H9 (cell line): ENCODE data around the gene TCF25. TPM values are rescaled to one million over a fixed set of nuclear protein-coding genes. Genes with fewer than 3 reads are reported as not detected.

Source experiments
- DNase-seq: peaks from one replicate; pipeline ENCODE4 v3.0.0-alpha.2; 2017
- H2AFZ ChIP-seq: one replicate; pipeline ENCODE4 v1.6.1; 2013; ENCODE audit warnings: mild to moderate bottlenecking, low read length, control low read depth, moderate library complexity
- H2AK5ac ChIP-seq: 2 replicates; pipeline ENCODE4 v1.6.1; 2013; ENCODE audit warnings: low read length, control low read depth, mixed read lengths; ENCODE audit not compliant: insufficient read length
- H2BK120ac ChIP-seq: one replicate; pipeline ENCODE4 v1.6.1; 2013; ENCODE audit warnings: low read depth, mild to moderate bottlenecking, low read length, control low read depth, inconsistent platforms; ENCODE audit not compliant: poor library complexity, severe bottlenecking
- H2BK12ac ChIP-seq: 2 replicates; pipeline ENCODE4 v1.6.1; 2013; ENCODE audit warnings: low read length, control low read depth, mixed read lengths, low read depth; ENCODE audit not compliant: insufficient read length
- H2BK15ac ChIP-seq: 2 replicates; pipeline ENCODE4 v1.6.1; 2013; ENCODE audit warnings: low read depth, low read length, control low read depth
- H2BK20ac ChIP-seq: one replicate; pipeline ENCODE4 v1.6.1; 2013; ENCODE audit warnings: low read depth, mild to moderate bottlenecking, low read length, control low read depth, inconsistent platforms; ENCODE audit not compliant: poor library complexity, severe bottlenecking
- H2BK5ac ChIP-seq: 2 replicates; pipeline ENCODE4 v1.6.1; 2013; ENCODE audit warnings: low read length, control low read depth, mixed read lengths; ENCODE audit not compliant: insufficient read length
- H3K14ac ChIP-seq: 2 replicates; pipeline ENCODE4 v1.6.1; 2013; ENCODE audit warnings: low read length, control low read depth; ENCODE audit not compliant: insufficient read depth
- H3K18ac ChIP-seq: 2 replicates; pipeline ENCODE4 v1.6.1; 2013; ENCODE audit warnings: low read depth, mild to moderate bottlenecking, mixed read lengths, low read length, control low read depth; ENCODE audit not compliant: insufficient read length
- H3K23ac ChIP-seq: 2 replicates; pipeline ENCODE4 v1.6.1; 2013; ENCODE audit warnings: low read length, control low read depth, mixed read lengths, low read depth; ENCODE audit not compliant: insufficient read length
- H3K23me2 ChIP-seq: 2 replicates; pipeline ENCODE4 v1.6.1; 2013; ENCODE audit warnings: low read depth, mild to moderate bottlenecking, mixed read lengths, low read length, control low read depth; ENCODE audit not compliant: insufficient read length, poor library complexity, severe bottlenecking
- H3K27ac ChIP-seq: 2 replicates; pipeline ENCODE4 v1.5.1; 2013; ENCODE audit warnings: low read length, control low read depth, mixed read lengths, low read depth; ENCODE audit not compliant: insufficient read length
- H3K27me3 ChIP-seq: 2 replicates; pipeline ENCODE4 v1.6.1; 2013; ENCODE audit warnings: low read length, control low read depth, inconsistent platforms; ENCODE audit not compliant: insufficient read depth
- H3K4ac ChIP-seq: 2 replicates; pipeline ENCODE4 v1.6.1; 2013; ENCODE audit warnings: low read depth, mild to moderate bottlenecking, control low read depth, inconsistent platforms, low read length, moderate library complexity
- H3K4me1 ChIP-seq: 2 replicates; pipeline ENCODE4 v1.6.1; 2013; ENCODE audit warnings: low read length, control low read depth, inconsistent platforms; ENCODE audit not compliant: insufficient read depth
- H3K4me2 ChIP-seq: 2 replicates; pipeline ENCODE4 v1.6.1; 2013; ENCODE audit warnings: low read length, control low read depth, mixed read lengths; ENCODE audit not compliant: insufficient read length, insufficient read depth
- H3K56ac ChIP-seq: 2 replicates; pipeline ENCODE4 v1.6.1; 2013; ENCODE audit warnings: low read depth, mild to moderate bottlenecking, mixed read lengths, low read length, control low read depth; ENCODE audit not compliant: insufficient read length
- H3K79me1 ChIP-seq: 2 replicates; pipeline ENCODE4 v1.6.1; 2013; ENCODE audit warnings: low read depth, mild to moderate bottlenecking, moderate library complexity, low read length, control low read depth, inconsistent platforms; ENCODE audit not compliant: insufficient read depth, poor library complexity, severe bottlenecking
- H3K79me2 ChIP-seq: 2 replicates; pipeline ENCODE4 v1.6.1; 2013; ENCODE audit warnings: low read length, control low read depth, inconsistent platforms; ENCODE audit not compliant: insufficient read depth
- H3K9ac ChIP-seq: 2 replicates; pipeline ENCODE4 v1.6.1; 2013; ENCODE audit warnings: low read length, control low read depth, mixed read lengths; ENCODE audit not compliant: insufficient read length; ENCODE audit errors: extremely low read depth
- H3K9me3 ChIP-seq: one replicate; pipeline ENCODE4 v1.6.1; 2013; ENCODE audit warnings: low read depth, low read length, inconsistent platforms; ENCODE audit not compliant: control insufficient read depth
- H3T11ph ChIP-seq: one replicate; pipeline ENCODE4 v1.6.1; 2013; ENCODE audit warnings: mild to moderate bottlenecking, low read length, control low read depth, inconsistent platforms
- H4K20me1 ChIP-seq: one replicate; pipeline ENCODE4 v1.6.1; 2013; ENCODE audit not compliant: control insufficient read depth, insufficient read length, insufficient read depth
- H4K5ac ChIP-seq: 2 replicates; pipeline ENCODE4 v1.6.1; 2013; ENCODE audit warnings: low read depth, mild to moderate bottlenecking, mixed read lengths, low read length, control low read depth; ENCODE audit not compliant: insufficient read length
- H4K8ac ChIP-seq: replicated peaks from 2 replicates; pipeline ENCODE4 v1.6.1; 2013; ENCODE audit warnings: low read length, control low read depth, mixed read lengths, low read depth; ENCODE audit not compliant: insufficient read length
- H4K91ac ChIP-seq: 2 replicates; pipeline ENCODE4 v1.6.1; 2013; ENCODE audit warnings: low read depth, mild to moderate bottlenecking, moderate library complexity, mixed read lengths, low read length, control low read depth; ENCODE audit not compliant: insufficient read length
- H3K27ac Mint-ChIP-seq, 3 experiments: 2 replicates in 2 of 3; 3 replicates in 1 of 3; pipeline ENCODE4 v1.8.0; 2020 to 2021; ENCODE audit warnings: mixed read lengths in 3 of 3, mild to moderate bottlenecking in 1 of 3, moderate library complexity in 1 of 3
- H3K27me3 Mint-ChIP-seq: 2 replicates; pipeline ENCODE4 v1.8.0; 2021; ENCODE audit warnings: low read depth, mild to moderate bottlenecking, moderate library complexity, mixed read lengths
- H3K36me3 Mint-ChIP-seq, 3 experiments: 2 replicates in 2 of 3; 3 replicates in 1 of 3; pipeline ENCODE4 v1.8.0; 2020 to 2021; ENCODE audit warnings: low read depth in 3 of 3, mixed read lengths in 3 of 3; ENCODE audit not compliant: insufficient read depth in 1 of 3
- H3K4me1 Mint-ChIP-seq, 2 experiments: 2 replicates each; pipeline ENCODE4 v1.8.0; 2020; ENCODE audit warnings: mixed read lengths in 2 of 2
- H3K4me3 Mint-ChIP-seq, 2 experiments: 2 replicates in 1 of 2; 3 replicates in 1 of 2; pipeline ENCODE4 v1.8.0; 2020 to 2021; ENCODE audit warnings: mild to moderate bottlenecking in 2 of 2, mixed read lengths in 2 of 2, moderate library complexity in 1 of 2
- H3K9me3 Mint-ChIP-seq, 2 experiments: 2 replicates in 1 of 2; 3 replicates in 1 of 2; pipeline ENCODE4 v1.8.0; 2020; ENCODE audit warnings: mild to moderate bottlenecking in 2 of 2, mixed read lengths in 2 of 2, moderate library complexity in 1 of 2
- WGBS: extraction: QIAGEN DNeasy Blood & Tissue Kit; methylation state at CpG from one replicate; pipeline ENCODE4 v1.1.7; 2013; ENCODE audit warnings: missing lambda C conversion rate, low lambda C conversion rate, mixed read lengths; ENCODE audit not compliant: insufficient read length; ENCODE audit errors: extremely low coverage; 5-methylcytosine and 5-hydroxymethylcytosine counted together
- total RNA-seq: library from RNA; stranded (reverse); gene quantifications from 2 replicates; pipeline ENCODE4 v1.2.1, GENCODE V29; 2021
- TF ChIP-seq, protein P1 (sequence below): fragments of 200-600 bp; sonication (generic); conservative IDR thresholded peaks from 3 replicates; pipeline ENCODE4 v1.8.0; 2021; ENCODE audit warnings: antibody characterized with exemption, mild to moderate bottlenecking

The TCF25 gene
- total RNA-seq, 1 experiment from 2014 or later: 109 TPM

DNA sequence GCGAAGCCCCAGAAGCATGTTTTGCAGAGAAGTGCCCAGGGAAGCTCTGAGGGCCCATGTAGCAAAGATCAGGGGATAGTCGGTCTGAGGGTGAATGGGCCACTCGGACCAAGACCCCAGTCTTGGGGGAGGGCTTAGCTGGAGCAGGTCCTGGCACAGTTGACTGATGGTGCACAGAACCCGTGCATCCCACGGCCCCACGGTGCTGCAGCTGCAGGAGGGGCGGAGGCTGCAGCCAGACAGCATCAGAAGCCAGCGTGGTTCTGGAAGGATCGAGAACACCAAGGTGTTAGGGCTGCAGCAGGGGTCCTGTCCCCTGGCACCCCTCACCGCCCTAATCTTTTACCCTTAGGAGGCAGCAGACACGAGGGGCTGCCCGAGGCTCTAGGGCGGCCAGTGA, 38.8 kb downstream of the TCF25 start:
- Histone ChIP-seq H3K23ac (no peak overlapping the region), H3K23me2 (no peaks in the 10 kb centered on the region), H3K18ac (no peak overlapping the region), H3K27ac (no peak overlapping the region), H3K4me2 (no peak overlapping the region), H3T11ph (no peak overlapping the region), H3K79me2 (no peaks in the 10 kb centered on the region), H3K9ac (no peak overlapping the region), H3K9me3 (peaks cover under 1% of the 10 kb centered on the region), H4K20me1 (no peaks in the 10 kb centered on the region), H2BK15ac (no peak overlapping the region), H3K4me1 (no peaks in the 10 kb centered on the region), H3K56ac (no peak overlapping the region), H4K5ac (no peak overlapping the region), H4K91ac (no peak overlapping the region), H2BK12ac (no peak overlapping the region), H3K79me1 (no peaks in the 10 kb centered on the region), H3K14ac (no peak overlapping the region), H3K4ac (no peak overlapping the region), H3K27me3 (no peaks in the 10 kb centered on the region), H2BK20ac (no peak overlapping the region), H2BK5ac (no peak overlapping the region), H2BK120ac (no peak overlapping the region), H4K8ac (no peak overlapping the region), H2AFZ (no peak overlapping the region), H2AK5ac (no peak overlapping the region)
- H3K4me3 Mint-ChIP-seq: peak overlapping the region in 1 of 2 experiments; percentile 44; a peak in 1 of 5 replicates
- H3K27ac Mint-ChIP-seq: no peak overlapping the region
- peaks cover 2 to 7% of the 10 kb centered on the region in 2 experiments; a peak in 3 of 5 replicates for H3K9me3 Mint-ChIP-seq
- peaks cover 2 to 5% of the 10 kb centered on the region in 2 experiments; a peak in 2 of 4 replicates for H3K4me1 Mint-ChIP-seq
- TF ChIP-seq, protein P1, sequence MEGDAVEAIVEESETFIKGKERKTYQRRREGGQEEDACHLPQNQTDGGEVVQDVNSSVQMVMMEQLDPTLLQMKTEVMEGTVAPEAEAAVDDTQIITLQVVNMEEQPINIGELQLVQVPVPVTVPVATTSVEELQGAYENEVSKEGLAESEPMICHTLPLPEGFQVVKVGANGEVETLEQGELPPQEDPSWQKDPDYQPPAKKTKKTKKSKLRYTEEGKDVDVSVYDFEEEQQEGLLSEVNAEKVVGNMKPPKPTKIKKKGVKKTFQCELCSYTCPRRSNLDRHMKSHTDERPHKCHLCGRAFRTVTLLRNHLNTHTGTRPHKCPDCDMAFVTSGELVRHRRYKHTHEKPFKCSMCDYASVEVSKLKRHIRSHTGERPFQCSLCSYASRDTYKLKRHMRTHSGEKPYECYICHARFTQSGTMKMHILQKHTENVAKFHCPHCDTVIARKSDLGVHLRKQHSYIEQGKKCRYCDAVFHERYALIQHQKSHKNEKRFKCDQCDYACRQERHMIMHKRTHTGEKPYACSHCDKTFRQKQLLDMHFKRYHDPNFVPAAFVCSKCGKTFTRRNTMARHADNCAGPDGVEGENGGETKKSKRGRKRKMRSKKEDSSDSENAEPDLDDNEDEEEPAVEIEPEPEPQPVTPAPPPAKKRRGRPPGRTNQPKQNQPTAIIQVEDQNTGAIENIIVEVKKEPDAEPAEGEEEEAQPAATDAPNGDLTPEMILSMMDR: no peak
- no CpG with 5 or more reads among the region's 13 CpGs for WGBS
- H3K36me3 Mint-ChIP-seq: peaks cover 16 to 31% (median 24%) of the 10 kb centered on the region in 3 experiments; a peak in 6 of 7 replicates
- no peak for DNase-seq
- no peaks in the 10 kb centered on the region for H3K27me3 Mint-ChIP-seq
